Muscle layer of colon (tissue), 2 donors: Measurements from ENCODE around the gene F2R.

ENCODE experiments used
- H3K27ac ChIP-seq: one replicate; pipeline ENCODE4 v1.7.0; 2013; ENCODE audit warnings: low read depth, mild to moderate bottlenecking, low read length, moderate library complexity
- H3K27me3 ChIP-seq, 2 donors: one replicate each; pipeline ENCODE4 v1.7.0; 2013; ENCODE audit warnings: low read length in 2 of 2, mild to moderate bottlenecking in 2 of 2; ENCODE audit not compliant: insufficient read depth in 2 of 2, control insufficient read depth in 1 of 2
- H3K36me3 ChIP-seq: one replicate; pipeline ENCODE4 v1.7.0; 2013; ENCODE audit warnings: mild to moderate bottlenecking, low read length; ENCODE audit not compliant: insufficient read depth
- H3K4me1 ChIP-seq: one replicate; pipeline ENCODE4 v1.7.0; 2013; ENCODE audit warnings: mild to moderate bottlenecking, low read length; ENCODE audit not compliant: insufficient read depth
- H3K4me3 ChIP-seq, 2 donors: one replicate each; pipeline ENCODE4 v1.7.0; 2013; ENCODE audit warnings: low read length in 2 of 2, low read depth in 1 of 2, mild to moderate bottlenecking in 1 of 2, moderate library complexity in 1 of 2
- H3K9ac ChIP-seq: one replicate; pipeline ENCODE4 v1.7.0; 2013; ENCODE audit warnings: low read length
- H3K9me3 ChIP-seq: one replicate; pipeline ENCODE4 v1.7.0; 2013; ENCODE audit warnings: mild to moderate bottlenecking, low read length
- donor health status: abdominal sarcoma.
- donor health status: Adenocarcinoma of cecum.

Gene F2R

GRCh38 chr5:76691467-76692273 lies 24.3 kb upstream of the F2R start:
- H3K27me3 ChIP-seq = no peaks in the 10 kb centered on the region
- no peak overlapping the region for H3K9ac ChIP-seq
- H3K27ac ChIP-seq = no peak overlapping the region
- H3K9me3 ChIP-seq = no peaks in the 10 kb centered on the region
- H3K4me1 ChIP-seq = no peaks in the 10 kb centered on the region
- no peaks in the 10 kb centered on the region for H3K36me3 ChIP-seq
- no peak overlapping the region for H3K4me3 ChIP-seq

DNA sequence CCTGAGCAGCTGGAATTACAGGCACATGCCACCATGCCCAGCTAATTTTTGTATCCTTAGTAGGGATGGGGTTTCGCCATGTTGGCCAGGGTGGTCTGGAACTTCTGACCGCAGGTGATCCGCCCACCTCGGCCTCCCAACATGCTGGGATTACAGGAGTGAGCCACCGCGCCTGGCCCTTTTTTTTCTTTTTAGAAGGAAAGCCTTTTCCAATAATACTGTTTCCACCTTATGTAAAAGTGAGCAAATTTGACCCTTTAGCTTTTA lies 23.7 kb upstream of the F2R start:
- Histone ChIP-seq H3K36me3 (no peaks in the 10 kb centered on the region), H3K9ac (no peak overlapping the region), H3K27ac (no peak overlapping the region), H3K4me1 (no peaks in the 10 kb centered on the region), H3K4me3 (no peak overlapping the region), H3K9me3 (no peaks in the 10 kb centered on the region), H3K27me3 (no peaks in the 10 kb centered on the region)

DNA sequence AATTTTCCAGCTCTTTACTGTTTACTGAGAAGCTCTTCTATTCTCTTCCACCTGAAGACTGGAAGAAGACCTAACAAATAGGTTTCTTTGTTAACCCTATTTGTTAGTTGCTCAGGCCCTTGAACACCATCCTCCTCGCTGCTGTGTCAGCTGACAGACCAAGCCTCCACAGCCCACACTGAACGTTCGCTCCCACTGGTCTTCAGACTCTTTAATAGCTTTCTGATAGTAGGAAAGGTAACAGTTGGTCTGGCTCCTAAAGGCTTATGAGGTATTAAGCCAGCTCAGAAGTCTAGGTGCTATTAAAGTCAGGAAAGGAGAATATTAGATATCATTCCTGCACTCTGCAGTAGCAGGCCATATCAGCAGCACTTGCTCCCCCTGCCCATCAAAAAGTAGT lies 23.3 kb upstream of the F2R start:
- Histone ChIP-seq H3K9ac (no peak overlapping the region), H3K9me3 (no peaks in the 10 kb centered on the region), H3K27me3 (no peaks in the 10 kb centered on the region), H3K27ac (no peak overlapping the region), H3K4me3 (no peak overlapping the region), H3K36me3 (no peaks in the 10 kb centered on the region), H3K4me1 (no peaks in the 10 kb centered on the region)

GRCh38 chr5:76693141-76693540 lies 22.8 kb upstream of the F2R start:
- no peak overlapping the region for H3K9ac ChIP-seq
- no peak overlapping the region for H3K4me3 ChIP-seq
- no peaks in the 10 kb centered on the region for H3K36me3 ChIP-seq
- H3K9me3 ChIP-seq = no peaks in the 10 kb centered on the region
- H3K27ac ChIP-seq = no peak overlapping the region
- H3K4me1 ChIP-seq = no peaks in the 10 kb centered on the region
- no peaks in the 10 kb centered on the region for H3K27me3 ChIP-seq

- H3K9me3 ChIP-seq = no peaks in the 10 kb centered on the region
- H3K36me3 ChIP-seq = no peaks in the 10 kb centered on the region
- H3K4me3 ChIP-seq = no peak overlapping the region
- no peaks in the 10 kb centered on the region for H3K4me1 ChIP-seq
- no peaks in the 10 kb centered on the region for H3K27me3 ChIP-seq
- no peak overlapping the region for H3K9ac ChIP-seq
- H3K27ac ChIP-seq = no peak overlapping the region
Observed at GRCh38 chr5:76694317-76694716, 21.6 kb upstream of the F2R start.

GRCh38 chr5:76695346-76695745 lies 20.6 kb upstream of the F2R start:
- Histone ChIP-seq H3K4me3 (no peak overlapping the region), H3K4me1 (no peaks in the 10 kb centered on the region), H3K36me3 (no peaks in the 10 kb centered on the region), H3K9me3 (no peaks in the 10 kb centered on the region), H3K27me3 (no peaks in the 10 kb centered on the region), H3K27ac (no peak overlapping the region), H3K9ac (no peak overlapping the region)

DNA sequence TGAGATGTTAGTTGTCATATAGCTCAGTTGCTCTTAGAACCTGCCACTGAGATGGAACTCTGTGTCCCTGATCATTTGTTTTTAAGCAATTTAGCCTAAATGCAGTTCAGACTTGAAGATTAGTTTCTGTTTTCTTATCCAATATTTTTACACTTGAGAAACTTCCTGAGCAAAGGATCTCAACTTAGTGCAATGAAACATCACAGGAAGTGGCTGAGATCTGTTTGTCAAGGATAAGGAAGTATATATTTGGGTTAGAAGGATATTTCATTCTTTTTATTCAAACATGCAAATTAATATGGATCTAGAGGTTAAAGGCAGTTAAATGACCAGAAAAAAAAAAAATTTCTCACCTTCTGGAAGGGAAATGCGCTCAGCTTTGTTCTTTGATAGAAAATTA lies 19.7 kb upstream of the F2R start:
- Histone ChIP-seq H3K27ac (no peak overlapping the region), H3K36me3 (no peaks in the 10 kb centered on the region)

DNA sequence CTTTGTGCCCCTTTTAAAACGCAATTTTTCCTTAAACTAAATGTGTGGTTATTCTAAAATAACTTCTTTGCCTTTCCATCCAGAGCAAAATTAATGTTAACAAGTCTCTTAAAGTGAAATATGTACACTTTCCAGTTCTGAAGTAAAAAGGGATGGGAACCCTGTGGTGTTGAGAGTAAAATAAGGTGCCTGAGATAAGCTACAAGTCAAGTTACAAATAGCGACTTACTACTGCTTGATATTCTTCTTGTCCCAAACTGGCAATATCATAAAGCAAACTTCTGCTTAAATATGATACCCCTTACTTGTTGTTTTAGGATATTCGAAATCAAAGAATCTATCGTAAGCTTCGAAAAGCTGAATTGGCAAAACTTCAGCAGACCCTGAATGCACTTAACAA lies 18.3 kb upstream of the F2R start:
- no peaks in the 10 kb centered on the region for H3K27me3 ChIP-seq
- no peaks in the 10 kb centered on the region for H3K4me1 ChIP-seq
- no peaks in the 10 kb centered on the region for H3K9me3 ChIP-seq
- H3K9ac ChIP-seq = no peak overlapping the region
- no peak overlapping the region for H3K4me3 ChIP-seq
- H3K36me3 ChIP-seq = no peaks in the 10 kb centered on the region
- no peak overlapping the region for H3K27ac ChIP-seq

More for the DNA sequence above, 19.7 kb upstream of the F2R start:
- Histone ChIP-seq H3K4me3 (no peak overlapping the region), H3K9ac (no peak overlapping the region), H3K27me3 (no peaks in the 10 kb centered on the region), H3K9me3 (no peaks in the 10 kb centered on the region), H3K4me1 (no peaks in the 10 kb centered on the region)

GRCh38 chr5:76700571-76700970 lies 15.4 kb upstream of the F2R start:
- H3K4me3 ChIP-seq = no peak overlapping the region
- H3K9ac ChIP-seq = no peak overlapping the region
- no peak overlapping the region for H3K27ac ChIP-seq
- H3K9me3 ChIP-seq = no peaks in the 10 kb centered on the region
- no peaks in the 10 kb centered on the region for H3K4me1 ChIP-seq
- no peaks in the 10 kb centered on the region for H3K36me3 ChIP-seq
- no peaks in the 10 kb centered on the region for H3K27me3 ChIP-seq

DNA sequence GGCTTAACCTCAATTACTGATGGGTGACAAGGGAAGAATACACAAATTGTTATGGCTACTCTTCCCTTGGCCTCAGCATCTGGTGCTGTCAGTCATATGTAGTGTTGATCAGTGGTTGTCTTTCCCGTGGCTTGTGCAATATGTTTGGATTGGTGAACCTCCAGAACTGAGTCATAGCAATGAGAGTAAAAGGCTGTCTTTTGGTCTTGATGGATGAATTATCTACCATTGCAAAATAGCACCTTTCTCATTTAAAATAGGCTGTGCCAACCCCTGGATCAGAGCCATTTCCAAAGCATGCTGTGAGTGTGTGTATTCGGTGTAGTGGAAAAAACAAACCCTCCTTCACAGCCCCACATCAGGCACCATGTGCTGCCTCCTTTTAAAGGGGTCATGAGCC lies 14.6 kb upstream of the F2R start:
- Histone ChIP-seq H3K4me3 (no peak overlapping the region), H3K4me1 (no peaks in the 10 kb centered on the region), H3K27ac (no peak overlapping the region), H3K9ac (no peak overlapping the region), H3K9me3 (no peaks in the 10 kb centered on the region), H3K36me3 (no peaks in the 10 kb centered on the region), H3K27me3 (no peaks in the 10 kb centered on the region)

DNA sequence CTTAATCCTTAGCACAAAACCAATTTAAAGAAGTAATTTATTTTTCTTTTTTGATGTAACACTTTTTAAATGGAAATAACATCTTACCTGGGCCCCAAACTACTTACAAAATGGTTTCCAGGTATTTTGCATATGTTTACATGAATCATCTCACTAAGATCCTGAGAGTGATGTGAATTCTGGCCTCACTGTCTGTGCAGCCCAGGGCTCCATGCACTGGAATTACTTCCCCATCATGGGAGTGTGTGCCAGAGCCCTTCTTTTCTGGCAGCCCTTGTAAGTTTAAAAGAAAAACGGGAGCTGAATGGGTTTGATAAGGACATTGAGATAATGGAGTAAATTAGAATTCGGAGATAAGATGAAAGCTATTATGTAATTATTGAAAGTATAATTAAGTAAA lies 12.2 kb upstream of the F2R start:
- no peaks in the 10 kb centered on the region for H3K4me1 ChIP-seq
- H3K4me3 ChIP-seq = no peak overlapping the region
- H3K9ac ChIP-seq = no peak overlapping the region
- H3K36me3 ChIP-seq = no peaks in the 10 kb centered on the region
- no peak overlapping the region for H3K27ac ChIP-seq
- no peaks in the 10 kb centered on the region for H3K27me3 ChIP-seq
- no peaks in the 10 kb centered on the region for H3K9me3 ChIP-seq

- H3K4me1 ChIP-seq = no peaks in the 10 kb centered on the region
- H3K9me3 ChIP-seq = no peaks in the 10 kb centered on the region
- no peak overlapping the region for H3K9ac ChIP-seq
- no peaks in the 10 kb centered on the region for H3K36me3 ChIP-seq
- no peak overlapping the region for H3K27ac ChIP-seq
- H3K4me3 ChIP-seq = no peak overlapping the region
- no peaks in the 10 kb centered on the region for H3K27me3 ChIP-seq
Observed at GRCh38 chr5:76704131-76704663, 11.7 kb upstream of the F2R start.
